ENCODE results near the gene CDH10.

GRCh38 chr5:24439465-24439864 lies 205.3 kb downstream of the CDH10 start:
- TF ChIP-seq CTCF (conservative IDR thresholded peaks at IDR 0.05) (no peak), ZFX (IDR thresholded peaks at IDR 0.05) (no peak)

Measured in C4-2B (cell line).